Activated CD4-positive, alpha-beta T cell treated with anti-CD3 and anti-CD28 coated beads, Interleukin-2, amount 10 ng/mL, durations not matched to agents 24 days and 14 days (primary cell): ENCODE results near the gene JAM3. TPM values are rescaled to one million over a fixed set of nuclear protein-coding genes. Genes with fewer than 3 reads are reported as not detected.

ENCODE experiments used
- DNase-seq: peaks from one replicate; pipeline ENCODE4 v3.0.0; 2022
- H3K27ac Mint-ChIP-seq: one replicate; pipeline ENCODE4 v1.8.0; 2022; ENCODE audit warnings: mild to moderate bottlenecking, mixed read lengths
- H3K27me3 Mint-ChIP-seq: one replicate; pipeline ENCODE4 v1.8.0; 2022; ENCODE audit warnings: mixed read lengths
- H3K36me3 Mint-ChIP-seq: one replicate; pipeline ENCODE4 v1.8.0; 2022; ENCODE audit warnings: low read depth, mild to moderate bottlenecking, mixed read lengths
- H3K4me1 Mint-ChIP-seq: one replicate; pipeline ENCODE4 v1.8.0; 2021; ENCODE audit warnings: mixed read lengths
- H3K4me3 Mint-ChIP-seq: one replicate; pipeline ENCODE4 v1.8.0; 2022; ENCODE audit warnings: mild to moderate bottlenecking, moderate library complexity, mixed read lengths
- H3K9me3 Mint-ChIP-seq: one replicate; pipeline ENCODE4 v1.8.0; 2021; ENCODE audit warnings: mixed read lengths
- intact Hi-C: fragments of 100-400 bp; cut with micrococcal nuclease; formaldehyde crosslinking; loops from one replicate; pipeline ENCODE4 v1.15.1; 2023
- total RNA-seq: library from RNA; stranded (reverse); gene quantifications from 2 replicates; pipeline ENCODE4 v1.2.3, GENCODE V29; 2022

JAM3 gene
- total RNA-seq, 1 donor from 2014 or later = 5.0 TPM

- Mint-ChIP-seq H3K36me3 (peaks cover 5% of the 10 kb centered on the region), H3K27me3 (peaks cover 7% of the 10 kb centered on the region), H3K4me1 (peaks cover 48% of the 10 kb centered on the region), H3K9me3 (no peaks in the 10 kb centered on the region), H3K27ac (peak overlapping the region; percentile 73), H3K4me3 (peak overlapping the region; percentile 54)
- intact Hi-C loops = loop anchor here (1.0 kb wide), 1 partner anchor 106 kb away; no protein-coding TSS in a partner anchor
- peak; percentile 92 for DNase-seq
Measured at GRCh38 chr11:134033696-134034491, 35.0 kb upstream of the JAM3 start.

- peaks cover 48% of the 10 kb centered on the region for H3K4me1 Mint-ChIP-seq
- H3K27me3 Mint-ChIP-seq = peaks cover 7% of the 10 kb centered on the region
- H3K4me3 Mint-ChIP-seq = peak overlapping the region; percentile 91
- intact Hi-C loops = loop anchor here (1.0 kb wide), 1 partner anchor 106 kb away; no protein-coding TSS in a partner anchor
- peaks cover 5% of the 10 kb centered on the region for H3K36me3 Mint-ChIP-seq
- peak overlapping the region; percentile 49 for H3K27ac Mint-ChIP-seq
- DNase-seq = peak; percentile 67
- no peaks in the 10 kb centered on the region for H3K9me3 Mint-ChIP-seq
Measured at GRCh38 chr11:134034496-134035381, 34.1 kb upstream of the JAM3 start.

GRCh38 chr11:134036492-134037045 lies 32.3 kb upstream of the JAM3 start:
- Mint-ChIP-seq H3K4me1 (peaks cover 51% of the 10 kb centered on the region), H3K36me3 (peaks cover 5% of the 10 kb centered on the region), H3K27me3 (peaks cover 7% of the 10 kb centered on the region), H3K9me3 (no peaks in the 10 kb centered on the region), H3K4me3 (peak overlapping the region; percentile 91), H3K27ac (peak overlapping the region; percentile 97)
- intact Hi-C loops = loop anchor here (1.0 kb wide), 3 partner anchors 32 to 188 kb away; partner anchors contain the start of gene VPS26B
- peak; percentile 77 for DNase-seq

GRCh38 chr11:134037046-134037908 lies 31.6 kb upstream of the JAM3 start:
- Mint-ChIP-seq H3K36me3 (peaks cover 5% of the 10 kb centered on the region), H3K4me3 (peak overlapping the region; percentile 91), H3K9me3 (no peaks in the 10 kb centered on the region), H3K4me1 (peaks cover 48% of the 10 kb centered on the region), H3K27me3 (peaks cover 2% of the 10 kb centered on the region), H3K27ac (peak overlapping the region; percentile 97)
- intact Hi-C loops = loop anchor here (1.0 kb wide), 3 partner anchors 31 to 187 kb away; partner anchors contain the start of gene VPS26B
- peak; percentile 91 for DNase-seq

DNA sequence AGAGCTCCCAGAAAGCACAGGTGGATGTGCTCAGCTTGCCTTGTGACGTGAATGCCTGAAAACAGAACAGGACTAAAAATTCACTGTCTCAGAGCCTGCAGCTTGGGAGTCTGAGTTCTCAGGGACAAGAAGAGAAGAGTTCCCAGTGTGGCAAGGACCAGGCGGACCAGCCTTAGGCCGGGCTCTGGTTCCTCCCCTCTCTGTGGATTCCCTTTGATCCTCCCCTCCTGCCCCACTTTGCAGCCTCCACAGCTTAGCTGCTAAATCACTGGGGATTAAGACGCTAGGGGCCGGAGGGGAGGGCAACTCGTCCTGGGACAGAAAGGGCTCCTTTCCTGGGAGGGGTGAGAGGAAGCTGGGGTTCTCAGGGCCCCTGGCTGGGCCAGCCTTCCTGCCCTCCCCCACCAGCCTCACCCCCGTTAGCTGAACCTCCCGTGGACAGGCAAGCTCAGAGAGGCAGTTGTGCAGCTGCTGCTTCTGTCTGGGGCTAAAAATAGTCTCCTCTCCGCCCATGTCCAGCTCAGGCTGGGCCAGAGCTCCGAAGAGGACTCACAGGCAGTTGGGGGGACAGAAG lies 29.9 kb upstream of the JAM3 start:
- intact Hi-C loops = no loop called here
- H3K4me1 Mint-ChIP-seq = peaks cover 39% of the 10 kb centered on the region
- no peak overlapping the region for H3K4me3 Mint-ChIP-seq
- H3K27ac Mint-ChIP-seq = no peak overlapping the region
- H3K9me3 Mint-ChIP-seq = no peaks in the 10 kb centered on the region
- no peak for DNase-seq
- H3K27me3 Mint-ChIP-seq = peaks cover 2% of the 10 kb centered on the region
- peaks cover 5% of the 10 kb centered on the region for H3K36me3 Mint-ChIP-seq

DNA sequence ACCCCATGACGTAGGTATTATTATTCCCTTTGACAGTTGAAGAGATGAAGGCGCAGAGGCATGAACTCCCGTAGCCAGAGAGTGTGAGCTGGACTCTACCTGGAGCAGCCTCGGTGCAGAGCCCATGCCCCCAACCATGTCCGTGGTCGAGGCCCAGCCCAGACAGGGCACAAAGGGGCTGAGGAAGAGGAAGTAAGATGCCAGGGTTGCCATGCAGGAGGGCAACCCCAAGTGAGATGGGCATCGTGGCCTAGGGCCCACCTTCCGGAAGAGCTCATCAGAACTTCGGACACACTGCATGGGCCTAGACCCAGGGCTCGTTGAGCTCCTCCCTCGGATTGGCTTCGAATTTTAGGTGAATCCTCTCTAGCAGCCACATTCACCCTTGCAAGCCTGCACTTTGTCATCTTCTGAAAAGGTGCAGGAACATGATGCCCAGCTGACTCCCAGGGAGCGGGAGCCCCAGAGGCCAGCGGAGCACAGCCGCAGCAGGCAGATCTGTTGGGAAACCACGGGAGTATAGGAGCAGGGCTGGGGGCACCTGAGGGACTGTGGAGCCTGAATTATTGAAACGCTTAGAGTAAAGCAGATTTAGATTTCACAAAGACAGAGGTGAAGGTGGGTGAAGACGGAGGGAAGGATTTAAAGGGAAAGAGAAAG lies 29.0 kb upstream of the JAM3 start:
- Mint-ChIP-seq H3K4me3 (no peak overlapping the region), H3K36me3 (peaks cover 5% of the 10 kb centered on the region), H3K9me3 (no peaks in the 10 kb centered on the region), H3K4me1 (peaks cover 30% of the 10 kb centered on the region), H3K27ac (no peak overlapping the region), H3K27me3 (peaks cover 2% of the 10 kb centered on the region)
- DNase-seq = no peak
- intact Hi-C loops = no loop called here

DNA sequence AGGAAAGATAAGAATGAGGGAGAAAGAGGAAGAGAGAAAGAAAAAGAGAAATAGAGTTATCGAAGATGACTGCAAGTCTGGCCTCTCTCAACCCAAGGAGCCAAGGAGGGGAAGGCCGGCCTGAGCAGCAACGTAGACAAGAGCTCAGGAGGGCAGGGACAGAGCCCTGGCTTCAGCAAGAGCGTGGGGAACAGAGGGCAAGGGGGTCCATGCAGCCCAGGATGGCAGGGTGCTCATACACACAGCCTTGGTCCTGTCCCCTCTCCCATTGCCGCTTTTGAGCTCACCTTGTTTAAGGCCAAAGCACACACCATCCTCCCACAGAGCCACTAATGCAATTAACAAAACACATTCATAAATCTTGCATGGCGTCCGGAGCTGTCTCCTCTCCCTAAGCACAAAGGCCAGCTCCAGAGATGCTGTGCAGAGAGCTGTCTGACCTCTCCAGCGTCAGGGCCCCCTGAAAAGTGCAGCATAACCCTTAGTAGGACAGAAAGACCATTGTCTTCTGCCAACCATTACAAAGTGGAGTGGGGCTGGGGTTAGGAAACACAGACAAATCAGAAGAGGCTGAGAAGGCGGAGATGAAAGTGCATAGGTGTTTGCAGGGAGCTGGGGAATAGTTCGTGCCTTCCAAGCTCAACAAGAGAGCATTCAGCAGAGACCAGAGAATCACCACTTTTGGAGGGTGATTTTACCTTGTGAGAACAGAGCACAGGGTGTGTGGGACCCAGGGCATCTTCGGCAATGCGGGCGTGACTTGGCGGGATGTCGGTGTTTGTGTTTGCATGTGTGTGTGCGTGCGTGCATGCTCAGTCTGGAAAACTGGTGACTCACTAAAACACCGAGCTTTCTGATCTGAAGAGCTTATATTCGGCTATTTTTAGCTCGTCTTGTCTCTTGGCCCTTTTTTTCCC lies 28.2 kb upstream of the JAM3 start:
- peaks cover 4% of the 10 kb centered on the region for H3K36me3 Mint-ChIP-seq
- H3K27ac Mint-ChIP-seq = no peak overlapping the region
- no peaks in the 10 kb centered on the region for H3K9me3 Mint-ChIP-seq
- H3K27me3 Mint-ChIP-seq = peaks cover 2% of the 10 kb centered on the region
- H3K4me3 Mint-ChIP-seq = no peak overlapping the region
- H3K4me1 Mint-ChIP-seq = peaks cover 23% of the 10 kb centered on the region
- intact Hi-C loops = no loop called here
- DNase-seq = no peak

DNA sequence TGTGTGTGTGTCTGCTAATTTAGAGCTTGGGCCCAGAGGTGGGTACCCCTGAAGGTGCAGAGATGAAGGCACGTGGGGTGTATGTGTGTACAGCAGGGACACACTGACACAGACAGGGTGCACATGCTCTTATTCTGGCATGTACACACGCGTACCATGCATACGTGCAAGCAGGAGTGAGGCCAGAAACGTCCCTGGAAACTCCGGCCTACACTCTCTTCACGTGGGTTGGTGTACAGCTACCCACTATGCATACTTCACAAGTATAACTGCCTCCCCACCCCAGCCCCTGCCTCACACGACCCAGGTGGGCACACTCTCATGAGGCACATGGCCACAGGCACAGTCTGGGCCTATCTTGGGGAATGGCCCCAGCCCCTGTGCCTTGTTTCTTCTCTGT lies 27.5 kb upstream of the JAM3 start:
- intact Hi-C loops = no loop called here
- peaks cover 2% of the 10 kb centered on the region for H3K36me3 Mint-ChIP-seq
- peak overlapping the region; percentile 43 for H3K27ac Mint-ChIP-seq
- H3K4me1 Mint-ChIP-seq = peaks cover 18% of the 10 kb centered on the region
- DNase-seq = no peak
- no peaks in the 10 kb centered on the region for H3K9me3 Mint-ChIP-seq
- peaks cover 2% of the 10 kb centered on the region for H3K27me3 Mint-ChIP-seq
- H3K4me3 Mint-ChIP-seq = no peak overlapping the region

DNA sequence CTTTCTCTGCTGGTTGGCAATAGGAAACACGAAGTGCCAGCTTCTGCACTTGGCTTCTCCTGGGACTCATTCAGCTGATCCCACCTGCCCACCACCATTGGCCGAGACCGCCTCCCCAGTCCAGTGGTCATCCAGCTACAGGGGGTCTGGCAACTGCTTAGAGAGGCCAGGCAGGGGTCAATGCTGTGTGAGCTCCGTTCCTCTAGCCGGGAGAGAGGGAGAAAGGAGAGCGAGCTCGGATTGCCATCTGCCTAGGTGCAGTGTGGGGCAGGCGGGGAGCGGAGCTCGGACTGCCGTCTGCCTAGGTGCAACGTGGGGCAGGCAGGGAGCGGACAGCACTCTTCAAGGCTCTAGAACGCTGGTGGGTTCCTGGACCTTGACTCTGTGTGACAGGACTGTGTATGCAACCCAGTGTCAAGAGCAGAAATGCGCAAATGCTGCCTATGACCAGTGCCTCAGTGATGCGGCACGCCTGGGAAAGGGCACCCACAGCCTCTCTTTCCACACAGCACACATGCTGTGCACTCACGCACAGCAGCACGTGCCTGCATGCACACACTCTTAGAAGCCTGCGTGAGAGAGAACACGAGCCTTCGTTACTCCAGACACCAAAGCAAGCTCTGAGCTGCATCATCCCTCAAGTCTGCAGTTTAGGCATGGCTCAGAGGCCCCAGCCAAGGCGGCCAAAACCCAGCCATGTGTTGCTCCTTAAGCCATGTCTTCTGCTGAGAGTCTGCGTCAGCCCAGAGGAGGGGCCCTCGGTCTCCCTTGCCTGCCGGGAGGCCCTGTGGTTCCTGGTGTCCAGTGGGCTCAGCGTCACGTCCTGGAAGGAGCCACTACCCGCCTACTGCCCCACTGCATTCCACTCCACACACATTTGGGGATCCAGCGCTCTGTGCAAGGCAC lies 26.8 kb upstream of the JAM3 start:
- Mint-ChIP-seq H3K36me3 (no peaks in the 10 kb centered on the region), H3K9me3 (no peaks in the 10 kb centered on the region), H3K27me3 (no peaks in the 10 kb centered on the region), H3K27ac (peak overlapping the region; percentile 43), H3K4me1 (peaks cover 13% of the 10 kb centered on the region), H3K4me3 (no peak overlapping the region)
- intact Hi-C loops = no loop called here
- DNase-seq = no peak

- no peak overlapping the region for H3K27ac Mint-ChIP-seq
- peaks cover 5% of the 10 kb centered on the region for H3K4me1 Mint-ChIP-seq
- H3K9me3 Mint-ChIP-seq = no peaks in the 10 kb centered on the region
- intact Hi-C loops = no loop called here
- H3K4me3 Mint-ChIP-seq = no peak overlapping the region
- no peaks in the 10 kb centered on the region for H3K36me3 Mint-ChIP-seq
- no peak for DNase-seq
- H3K27me3 Mint-ChIP-seq = peaks cover 4% of the 10 kb centered on the region
Measured at GRCh38 chr11:134043821-134044420, 25.0 kb upstream of the JAM3 start.
